Progenitor cell of endocrine pancreas (in vitro differentiated cells): ENCODE results near the gene TRIM8. TPM values are rescaled to one million over a fixed set of nuclear protein-coding genes. Genes with fewer than 3 reads are reported as not detected.

Experiments used
- DNase-seq: peaks from one replicate; pipeline ENCODE4 v3.0.0; 2021; ENCODE audit warnings: low spot score; ENCODE audit not compliant: unreplicated experiment
- H3K27ac Mint-ChIP-seq: 2 replicates; pipeline ENCODE4 v1.8.0; 2021; ENCODE audit warnings: mild to moderate bottlenecking, moderate library complexity, mixed read lengths
- H3K27me3 Mint-ChIP-seq: 2 replicates; pipeline ENCODE4 v1.8.0; 2021; ENCODE audit warnings: mixed read lengths
- H3K36me3 Mint-ChIP-seq: 2 replicates; pipeline ENCODE4 v1.8.0; 2022; ENCODE audit warnings: mixed read lengths; ENCODE audit not compliant: insufficient read depth
- H3K4me1 Mint-ChIP-seq: 2 replicates; pipeline ENCODE4 v1.8.0; 2021; ENCODE audit warnings: low read depth, mixed read lengths
- H3K4me3 Mint-ChIP-seq: 2 replicates; pipeline ENCODE4 v1.8.0; 2021; ENCODE audit warnings: low read depth, mild to moderate bottlenecking, moderate library complexity, mixed read lengths
- H3K9me3 Mint-ChIP-seq: 2 replicates; pipeline ENCODE4 v1.8.0; 2021; ENCODE audit warnings: low read depth, mixed read lengths
- CTCF ChIP-seq: fragments of 200-600 bp; sonication (generic); IDR thresholded peaks from one replicate; pipeline ENCODE4 v1.5.0; 2021; ENCODE audit warnings: antibody characterized with exemption, mild to moderate bottlenecking; ENCODE audit not compliant: unreplicated experiment
- total RNA-seq: library from RNA; stranded (reverse); gene quantifications from 2 replicates; pipeline ENCODE4 v1.2.1, GENCODE V29; 2021

The TRIM8 gene
- total RNA-seq, 1 donor from 2014 or later: 66.1 TPM

GRCh38 chr10:102704915-102705314 lies 60.6 kb downstream of the TRIM8 start:
- H3K27me3 Mint-ChIP-seq: no peaks in the 10 kb centered on the region
- peaks cover 5% of the 10 kb centered on the region for H3K36me3 Mint-ChIP-seq
- H3K4me3 Mint-ChIP-seq: no peak overlapping the region
- TF ChIP-seq CTCF: no peak
- DNase-seq: no peak
- no peak overlapping the region for H3K27ac Mint-ChIP-seq
- peaks cover 5% of the 10 kb centered on the region for H3K4me1 Mint-ChIP-seq
- H3K9me3 Mint-ChIP-seq: no peaks in the 10 kb centered on the region

- Mint-ChIP-seq H3K4me3 (no peak overlapping the region), H3K9me3 (no peaks in the 10 kb centered on the region), H3K27ac (no peak overlapping the region), H3K4me1 (peaks cover 5% of the 10 kb centered on the region), H3K27me3 (no peaks in the 10 kb centered on the region), H3K36me3 (peaks cover 5% of the 10 kb centered on the region)
- no peak for DNase-seq
- TF ChIP-seq CTCF: no peak
These were observed 61.3 kb downstream of the TRIM8 start for GRCh38 chr10:102705531-102705930.

Other genes starting within 250 kb of the TRIM8 start
- gene NFKB2, start 248.8 kb upstream of the TRIM8 start, total RNA-seq: 21.6 and 23.1 TPM in 2 replicates
- 8.9 and 10.7 TPM in 2 replicates for gene PSD, start 225.7 kb upstream of the TRIM8 start, total RNA-seq
- 14.0 and 14.9 TPM in 2 replicates for gene FBXL15, start 223.6 kb upstream of the TRIM8 start, total RNA-seq
- gene CUEDC2, start 211.9 kb upstream of the TRIM8 start, total RNA-seq: 69.9 and 70.5 TPM in 2 replicates
- 0.73 and 0.77 TPM in 2 replicates for gene C10orf95, start 192.9 kb upstream of the TRIM8 start, total RNA-seq
- 87.2 and 104 TPM in 2 replicates for gene ACTR1A, start 141.8 kb upstream of the TRIM8 start, total RNA-seq
- 23.0 and 25.8 TPM in 2 replicates for gene SUFU, start 140.5 kb upstream of the TRIM8 start, total RNA-seq
- gene ARL3, start 69.9 kb downstream of the TRIM8 start, total RNA-seq: 24.9 and 25.0 TPM in 2 replicates
- gene SFXN2, start 70.2 kb downstream of the TRIM8 start, total RNA-seq: 33.9 and 34.2 TPM in 2 replicates
- 29.9 and 30.7 TPM in 2 replicates for gene WBP1L, start 99.5 kb downstream of the TRIM8 start, total RNA-seq
- gene CYP17A1, start 192.9 kb downstream of the TRIM8 start, total RNA-seq: not detected in 2 replicates
- gene BORCS7, start 209.8 kb downstream of the TRIM8 start, total RNA-seq: 18.3 and 23.1 TPM in 2 replicates
- gene AS3MT, start 225.0 kb downstream of the TRIM8 start, total RNA-seq: 20.2 and 26.9 TPM in 2 replicates